Measurements from ENCODE around the gene MRPL44. TPM values are rescaled to one million over a fixed set of nuclear protein-coding genes. Genes with fewer than 3 reads are reported as not detected.

MRPL44 gene
- total and polyA plus RNA-seq, 2 of the 8 experiments (the other 6 are each of a cell fraction or from before 2014, with no cell fraction given), result 32.0 to 53.2 TPM

- POLR2A ChIA-PET (ENCODE audit: partially characterized antibody), result interaction anchor here (0.6 to 3.4 kb wide), 10 partner anchors 8 to 398 kb away, joined by 3 to 19 read pairs (median 4); partner anchors contain the start of gene SERPINE2
- Histone ChIP-seq H4K8ac (ENCODE audit: extremely low read depth, insufficient read depth, low read length) (peak overlapping the region; percentile 95), H3K23ac (ENCODE audit: insufficient read length) (no peak overlapping the region), H2BK120ac (replicated peaks; ENCODE audit: low read depth, low read length) (no peak overlapping the region), H4K91ac (replicated peaks; ENCODE audit: insufficient read length, low read length) (peak overlapping the region; percentile 99), H3K9ac (replicated peaks in 1 of 4; ENCODE audit: extremely low read depth in 1 of 4, low read depth in 3 of 4, low read length in 3 of 4) (peak overlapping the region; percentile 54 to 97 (median 78)), H2BK20ac (ENCODE audit: low read length) (0 out of 2 replicates have a peak overlapping the region, but pooled peaks have one; percentile 18), H3K18ac (ENCODE audit: extremely low read depth, low read length) (peak overlapping the region; percentile 95), H3K4me1 (replicated peaks in 1 of 4; ENCODE audit: control insufficient read depth in 3 of 4, insufficient read depth in 4 of 4, low read length in 3 of 4) (peaks cover 0 to 26% (median 14%) of the 10 kb centered on the region in 4 experiments; a peak in 5 of 7 replicates), H3K79me1 (ENCODE audit: low read depth, low read length) (peaks cover 4% of the 10 kb centered on the region; the same call in 1 of the 2 replicates), H3K9me3 (ENCODE audit: insufficient read depth in 2 of 2, low read depth in 1 of 2, low read length in 1 of 2) (no peaks in the 10 kb centered on the region), H3K4me3 (ENCODE audit: extremely low read depth in 1 of 4, insufficient read depth in 2 of 4, low read depth in 3 of 4, low read length in 4 of 4) (peak overlapping the region; percentile 61 to 90 (median 84)), H4K5ac (ENCODE audit: insufficient read length, low read depth, low read length) (peak overlapping the region; percentile 64), H3K4ac (replicated peaks; ENCODE audit: insufficient read length, low read depth, low read length) (no peak overlapping the region), H2BK12ac (ENCODE audit: low read depth, low read length) (peak overlapping the region; percentile 68; the same call in 1 of the 2 replicates), H2AFZ (ENCODE audit: low read length) (no peak overlapping the region), H3K14ac (ENCODE audit: insufficient read length) (no peak overlapping the region), H4K20me1 (replicated peaks in 1 of 2; ENCODE audit: control insufficient read depth in 1 of 2, insufficient read depth in 2 of 2, low read length in 2 of 2) (peaks cover 4% of the 10 kb centered on the region in 2 experiments), H2AK5ac (ENCODE audit: low read depth, low read length) (no peak overlapping the region), H3K79me2 (ENCODE audit: control insufficient read depth in 1 of 2, insufficient read depth in 2 of 2, low read length in 2 of 2) (peaks cover 19 to 47% of the 10 kb centered on the region in 2 experiments), H3K36me3 (ENCODE audit: control insufficient read depth in 2 of 4, insufficient read depth in 4 of 4, low read length in 3 of 4) (no peaks in the 10 kb centered on the region; a peak in 1 of 8 replicates), H3K4me2 (ENCODE audit: insufficient read depth in 1 of 2, low read depth in 2 of 2, low read length in 2 of 2) (peak overlapping the region; percentile 74 to 91), H3K56ac (replicated peaks; ENCODE audit: insufficient read length, low read depth, low read length) (peak overlapping the region; percentile 87), H3K27ac (ENCODE audit: low read depth, low read length) (peak overlapping the region; percentile 82), H2BK15ac (ENCODE audit: low read length) (no peak overlapping the region), H3K27me3 (replicated peaks in 1 of 4; ENCODE audit: control insufficient read depth in 3 of 4, extremely low read depth in 1 of 4, insufficient read depth in 3 of 4, low read length in 3 of 4) (no peaks in the 10 kb centered on the region), H2BK5ac (ENCODE audit: low read depth, low read length) (peak overlapping the region; percentile 91; the same call in 1 of the 2 replicates), H3K23me2 (ENCODE audit: low read depth, low read length) (peaks cover 4% of the 10 kb centered on the region)
- 0% methylated on average over 38 of the region's 46 CpGs; no CpG with 5 or more reads in 1 of the 2 experiments for WGBS, 2 experiments (ENCODE audit: extremely low coverage in 1 of 2, insufficient coverage in 1 of 2, insufficient read length in 1 of 2, insufficient replicate concordance in 2 of 2, low coverage in 1 of 2, low lambda C conversion rate in 2 of 2, missing lambda C conversion rate in 1 of 2)
- CTCF ChIA-PET (ENCODE audit: partially characterized antibody), result interaction anchor here (1.3 to 1.7 kb wide), 2 partner anchors 19 to 84 kb away, joined by 3 read pairs; no protein-coding TSS in a partner anchor
- DNase-seq (ENCODE audit: low read depth in 1 of 2, low spot score in 2 of 2) (peak in 1 of 2 experiments; percentile 82), FAIRE-seq (no peak)
- TF ChIP-seq FOSL1 (IDR thresholded peaks at IDR 0.05; ENCODE audit: insufficient read depth, low read depth, low read length), result no peak
- TF ChIP-seq POU5F1 (IDR thresholded peaks at IDR 0.05; ENCODE audit: low read depth, low read length), result no peak
- peak; percentile 58; the same call in 1 of the 2 replicates for TF ChIP-seq TAF1 (IDR thresholded peaks at IDR 0.05; ENCODE audit: low read depth, low read length)
- TF ChIP-seq KDM1A (IDR thresholded peaks at IDR 0.05; ENCODE audit: borderline replicate concordance, low read length), result no peak
- no peak for TF ChIP-seq EP300 (IDR thresholded peaks at IDR 0.05; ENCODE audit: borderline replicate concordance in 1 of 2, low read depth in 2 of 2, low read length in 2 of 2)
- no peak for TF ChIP-seq SIX5 (IDR thresholded peaks at IDR 0.05; ENCODE audit: low read depth, low read length)
- TF ChIP-seq TBP (IDR thresholded peaks at IDR 0.05; ENCODE audit: low read depth, low read length), result peak; percentile 56; the same call in 1 of the 2 replicates
- TF ChIP-seq POLR2AphosphoS5 (IDR thresholded peaks at IDR 0.05; ENCODE audit: low read depth, low read length), result no peak
- peak; percentile 43; the same call in 1 of the 2 replicates for TF ChIP-seq E2F6 (IDR thresholded peaks at IDR 0.05)
- TF ChIP-seq RFX5 (IDR thresholded peaks at IDR 0.05; ENCODE audit: borderline replicate concordance, low read depth, low read length), result no peak
- no peak for TF ChIP-seq EZH2 (IDR thresholded peaks at IDR 0.05; ENCODE audit: low read depth, low read length, severe bottlenecking)
These were observed 13.0 kb upstream of the MRPL44 start for GRCh38 chr2:223944166-223944702.

Data from H1 (cell line).